GM12874 (cell line): ENCODE results near the gene GUCY1A2.

Experiments used
- CTCF ChIP-seq: IDR thresholded peaks from 2 replicates; pipeline ENCODE4 v1.5.1; 2011; ENCODE audit warnings: low read depth, mild to moderate bottlenecking, control low read depth, low read length, moderate library complexity; ENCODE audit not compliant: insufficient read depth

The GUCY1A2 gene

GRCh38 chr11:106794058-106794457, 224.2 kb downstream of the GUCY1A2 start:
- TF ChIP-seq CTCF, result no peak

GRCh38 chr11:106789406-106789805, 228.9 kb downstream of the GUCY1A2 start:
- TF ChIP-seq CTCF, result no peak

GRCh38 chr11:106787454-106787853, 230.8 kb downstream of the GUCY1A2 start:
- no peak for TF ChIP-seq CTCF

GRCh38 chr11:106785913-106786650, 232.2 kb downstream of the GUCY1A2 start:
- no peak for TF ChIP-seq CTCF

- no peak for TF ChIP-seq CTCF
These were observed 247.7 kb downstream of the GUCY1A2 start for GRCh38 chr11:106770489-106771085.

- no peak for TF ChIP-seq CTCF
These were observed 252.6 kb downstream of the GUCY1A2 start for GRCh38 chr11:106765469-106766258.

- TF ChIP-seq CTCF, result no peak
These were observed 254.8 kb downstream of the GUCY1A2 start for GRCh38 chr11:106763501-106763900.
